Lower lobe of right lung (tissue), 2 donors: ENCODE measurements around the gene ARHGAP22. TPM values are rescaled to one million over a fixed set of nuclear protein-coding genes. Genes with fewer than 3 reads are reported as not detected.

Source experiments
- ATAC-seq, 2 donors: fragments of 200-7000 bp; cut with Tn5 transposase; one replicate each; pipeline ENCODE4 v1.9.1; 2020 to 2022; ENCODE audit warnings: mild to moderate bottlenecking in 2 of 2, moderate library complexity in 2 of 2
- DNase-seq: peaks from one replicate; pipeline ENCODE4 v3.0.0-alpha.2; 2020
- H3K27ac ChIP-seq: fragments of 200-600 bp; one replicate; pipeline ENCODE4 v1.8.0; 2022
- H3K27me3 ChIP-seq: fragments of 200-600 bp; one replicate; pipeline ENCODE4 v1.8.0; 2022; ENCODE audit warnings: low read depth
- H3K36me3 ChIP-seq: fragments of 200-600 bp; one replicate; pipeline ENCODE4 v1.8.0; 2022; ENCODE audit warnings: mild to moderate bottlenecking
- H3K4me1 ChIP-seq: fragments of 200-600 bp; one replicate; pipeline ENCODE4 v1.8.0; 2022
- H3K4me3 ChIP-seq: fragments of 200-600 bp; one replicate; pipeline ENCODE4 v1.8.0; 2022; ENCODE audit warnings: mild to moderate bottlenecking
- H3K9me3 ChIP-seq: fragments of 200-600 bp; one replicate; pipeline ENCODE4 v1.8.0; 2022
- CTCF ChIP-seq: fragments of 200-600 bp; IDR thresholded peaks from one replicate; pipeline ENCODE4 v1.8.0; 2022; ENCODE audit warnings: antibody characterized with exemption, mild to moderate bottlenecking
- intact Hi-C: fragments of 100-400 bp; cut with DNase I; formaldehyde crosslinking; loops from one replicate; pipeline ENCODE4 v1.11.0; 2022
- total RNA-seq: library from RNA; stranded (reverse); fragmentation: NEBNext Ultra II Directional; extraction: Animal tissue kit (Norgen Biotek cat#: 25700); gene quantifications from one replicate; pipeline ENCODE4 v1.2.1, GENCODE V29; 2021
- donor health status: DM: no; HTN: yes; CAD: no; lungs with severe emphysema.

ARHGAP22 gene
- total RNA-seq, 1 donor from 2014 or later = 9.6 TPM

- no peak for TF ChIP-seq CTCF
- Histone ChIP-seq H3K4me1 (no peaks in the 10 kb centered on the region), H3K4me3 (no peak overlapping the region), H3K27ac (no peak overlapping the region), H3K27me3 (no peaks in the 10 kb centered on the region), H3K36me3 (no peaks in the 10 kb centered on the region), H3K9me3 (no peaks in the 10 kb centered on the region)
- DNase-seq (no peak), ATAC-seq (no peak)
- intact Hi-C loops = no loop called here
Observed at GRCh38 chr10:48564466-48565160, 40.3 kb downstream of the ARHGAP22 start.

GRCh38 chr10:48557511-48558123 lies 47.3 kb downstream of the ARHGAP22 start:
- Histone ChIP-seq H3K4me1 (no peaks in the 10 kb centered on the region), H3K27ac (no peak overlapping the region), H3K27me3 (no peaks in the 10 kb centered on the region), H3K4me3 (no peak overlapping the region), H3K9me3 (no peaks in the 10 kb centered on the region), H3K36me3 (no peaks in the 10 kb centered on the region)
- DNase-seq (no peak), ATAC-seq (no peak)
- intact Hi-C loops = no loop called here
- TF ChIP-seq CTCF = no peak

- Histone ChIP-seq H3K27ac (no peak overlapping the region), H3K9me3 (no peaks in the 10 kb centered on the region), H3K27me3 (no peaks in the 10 kb centered on the region), H3K36me3 (no peaks in the 10 kb centered on the region), H3K4me3 (no peak overlapping the region), H3K4me1 (no peaks in the 10 kb centered on the region)
- intact Hi-C loops = no loop called here
- DNase-seq (no peak), ATAC-seq (no peak)
- no peak for TF ChIP-seq CTCF
Observed at GRCh38 chr10:48556713-48557112, 48.2 kb downstream of the ARHGAP22 start.

GRCh38 chr10:48556065-48556464 lies 48.8 kb downstream of the ARHGAP22 start:
- no peak overlapping the region for H3K4me3 ChIP-seq
- H3K9me3 ChIP-seq = no peaks in the 10 kb centered on the region
- H3K27me3 ChIP-seq = no peaks in the 10 kb centered on the region
- ATAC-seq (no peak), DNase-seq (no peak)
- no peaks in the 10 kb centered on the region for H3K36me3 ChIP-seq
- TF ChIP-seq CTCF = no peak
- intact Hi-C loops = no loop called here
- H3K27ac ChIP-seq = no peak overlapping the region
- no peaks in the 10 kb centered on the region for H3K4me1 ChIP-seq

GRCh38 chr10:48555310-48556042 lies 49.4 kb downstream of the ARHGAP22 start:
- ATAC-seq (no peak), DNase-seq (no peak)
- no peak overlapping the region for H3K27ac ChIP-seq
- TF ChIP-seq CTCF = no peak
- H3K27me3 ChIP-seq = no peaks in the 10 kb centered on the region
- H3K4me3 ChIP-seq = no peak overlapping the region
- H3K36me3 ChIP-seq = no peaks in the 10 kb centered on the region
- H3K4me1 ChIP-seq = no peaks in the 10 kb centered on the region
- intact Hi-C loops = no loop called here
- H3K9me3 ChIP-seq = no peaks in the 10 kb centered on the region
